ENCODE data around the gene QRFP. TPM values are rescaled to one million over a fixed set of nuclear protein-coding genes. Genes with fewer than 3 reads are reported as not detected.

Gene QRFP
- total RNA-seq, 1 experiment from 2014 or later, result not detected

- Histone ChIP-seq H3K4me1 (ENCODE audit: low read length) (no peaks in the 10 kb centered on the region), H3K4me3 (ENCODE audit: low read length) (no peak overlapping the region), H3K27ac (ENCODE audit: low read length) (no peak overlapping the region), H3K79me2 (ENCODE audit: low read length) (no peaks in the 10 kb centered on the region), H3K9me2 (replicated peaks; ENCODE audit: insufficient read depth, low read length) (no peaks in the 10 kb centered on the region), H3K9me3 (ENCODE audit: low read length) (no peaks in the 10 kb centered on the region), H2AFZ (ENCODE audit: low read length) (no peak overlapping the region), H3K4me2 (ENCODE audit: low read depth, low read length, poor library complexity, severe bottlenecking) (no peak overlapping the region), H3K36me3 (ENCODE audit: insufficient read depth, low read length) (no peaks in the 10 kb centered on the region), H3K27me3 (ENCODE audit: low read length) (no peaks in the 10 kb centered on the region), H4K20me1 (ENCODE audit: insufficient read depth, low read depth, low read length) (peaks cover 6% of the 10 kb centered on the region; the same call in 1 of the 2 replicates), H3K9ac (ENCODE audit: low read length) (no peak overlapping the region)
- no peak for DNase-seq
Measured at GRCh38 chr9:130897105-130897751, 616 bp upstream of the QRFP start.

DNA sequence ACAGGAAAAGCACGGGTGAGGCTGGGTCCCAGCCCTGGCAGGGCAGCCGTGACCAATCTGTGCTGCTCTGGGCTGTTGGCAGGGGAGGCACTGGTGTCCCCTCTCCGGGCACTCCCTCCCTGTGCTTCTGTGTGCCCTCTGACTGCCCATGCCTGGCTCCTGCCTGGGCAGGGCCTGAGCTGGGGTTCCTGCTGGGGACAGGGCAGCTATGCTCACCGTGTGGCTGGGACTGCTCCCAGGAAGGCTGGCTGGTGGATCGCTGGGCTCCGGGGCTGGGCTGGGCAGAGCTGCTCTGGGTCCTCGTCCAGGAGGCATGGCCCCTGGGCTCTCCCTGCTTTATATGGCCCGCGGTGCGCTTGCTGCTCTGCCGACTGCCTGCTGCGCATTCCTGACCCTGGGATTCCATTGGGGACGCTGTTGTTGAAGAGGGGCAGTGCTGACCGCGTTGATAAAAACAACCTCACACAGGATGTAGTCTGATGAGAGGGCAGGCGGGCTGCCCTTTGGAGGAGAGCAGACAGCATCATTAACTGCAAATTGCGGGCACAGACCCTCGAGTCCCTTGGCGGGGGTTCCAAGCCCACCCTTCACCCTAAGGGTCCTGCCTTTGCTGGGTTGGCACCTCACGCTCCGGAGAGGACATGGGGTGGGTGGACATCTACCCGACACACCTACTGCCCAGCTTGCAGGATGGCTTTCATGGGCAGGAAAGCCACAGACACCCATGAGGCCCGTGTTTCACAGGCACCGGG, 955 bp downstream of the QRFP start:
- Histone ChIP-seq H3K27me3 (ENCODE audit: low read length) (no peaks in the 10 kb centered on the region), H3K27ac (ENCODE audit: low read length) (no peak overlapping the region), H3K4me2 (ENCODE audit: low read depth, low read length, poor library complexity, severe bottlenecking) (no peak overlapping the region), H3K4me1 (ENCODE audit: low read length) (no peaks in the 10 kb centered on the region), H3K36me3 (ENCODE audit: insufficient read depth, low read length) (no peaks in the 10 kb centered on the region), H2AFZ (ENCODE audit: low read length) (no peak overlapping the region), H3K9ac (ENCODE audit: low read length) (no peak overlapping the region), H4K20me1 (ENCODE audit: insufficient read depth, low read depth, low read length) (peaks cover 6% of the 10 kb centered on the region; the same call in 1 of the 2 replicates), H3K4me3 (ENCODE audit: low read length) (no peak overlapping the region), H3K79me2 (ENCODE audit: low read length) (no peaks in the 10 kb centered on the region), H3K9me3 (ENCODE audit: low read length) (no peaks in the 10 kb centered on the region), H3K9me2 (replicated peaks; ENCODE audit: insufficient read depth, low read length) (no peaks in the 10 kb centered on the region)
- no peak for DNase-seq

DNA sequence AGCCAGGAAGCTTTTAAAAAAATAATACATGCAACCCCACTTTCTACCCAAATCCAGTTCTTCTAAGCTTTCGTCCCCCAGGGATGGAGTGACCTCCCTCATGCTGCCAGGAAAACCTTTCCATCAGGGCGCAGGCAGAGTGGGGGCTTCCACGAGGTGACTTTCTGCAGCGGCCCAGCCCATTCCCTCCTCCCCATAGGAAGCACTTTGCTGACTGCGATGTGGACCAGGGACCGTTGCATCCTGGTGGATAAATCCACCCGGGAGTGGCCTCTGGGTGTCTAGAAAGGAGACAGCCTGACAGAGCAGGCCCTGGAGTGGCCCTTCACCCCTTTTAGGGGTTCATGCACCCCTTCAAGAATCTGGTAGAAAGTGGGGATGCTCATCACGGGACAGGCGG, 1.6 kb downstream of the QRFP start:
- Histone ChIP-seq H2AFZ (ENCODE audit: low read length) (no peak overlapping the region), H3K9ac (ENCODE audit: low read length) (no peak overlapping the region), H3K4me1 (ENCODE audit: low read length) (no peaks in the 10 kb centered on the region), H4K20me1 (ENCODE audit: insufficient read depth, low read depth, low read length) (peaks cover 6% of the 10 kb centered on the region; the same call in 1 of the 2 replicates), H3K9me3 (ENCODE audit: low read length) (no peaks in the 10 kb centered on the region), H3K79me2 (ENCODE audit: low read length) (no peaks in the 10 kb centered on the region), H3K4me2 (ENCODE audit: low read depth, low read length, poor library complexity, severe bottlenecking) (no peak overlapping the region), H3K9me2 (replicated peaks; ENCODE audit: insufficient read depth, low read length) (no peaks in the 10 kb centered on the region), H3K36me3 (ENCODE audit: insufficient read depth, low read length) (no peaks in the 10 kb centered on the region), H3K27me3 (ENCODE audit: low read length) (no peaks in the 10 kb centered on the region), H3K27ac (ENCODE audit: low read length) (no peak overlapping the region), H3K4me3 (ENCODE audit: low read length) (no peak overlapping the region)
- no peak for DNase-seq

- peaks cover 6% of the 10 kb centered on the region; the same call in 1 of the 2 replicates for H4K20me1 ChIP-seq (ENCODE audit: insufficient read depth, low read depth, low read length)
- H2AFZ ChIP-seq (ENCODE audit: low read length), result no peak overlapping the region
- no peaks in the 10 kb centered on the region for H3K4me1 ChIP-seq (ENCODE audit: low read length)
- no peak overlapping the region for H3K4me2 ChIP-seq (ENCODE audit: low read depth, low read length, poor library complexity, severe bottlenecking)
- no peaks in the 10 kb centered on the region for H3K9me2 ChIP-seq (replicated peaks; ENCODE audit: insufficient read depth, low read length)
- no peak for DNase-seq
- H3K9me3 ChIP-seq (ENCODE audit: low read length), result no peaks in the 10 kb centered on the region
- H3K79me2 ChIP-seq (ENCODE audit: low read length), result no peaks in the 10 kb centered on the region
- H3K27me3 ChIP-seq (ENCODE audit: low read length), result no peaks in the 10 kb centered on the region
- no peak overlapping the region for H3K4me3 ChIP-seq (ENCODE audit: low read length)
- no peak overlapping the region for H3K9ac ChIP-seq (ENCODE audit: low read length)
- no peaks in the 10 kb centered on the region for H3K36me3 ChIP-seq (ENCODE audit: insufficient read depth, low read length)
- H3K27ac ChIP-seq (ENCODE audit: low read length), result no peak overlapping the region
Measured at GRCh38 chr9:130894546-130894945, 2.1 kb downstream of the QRFP start.

DNA sequence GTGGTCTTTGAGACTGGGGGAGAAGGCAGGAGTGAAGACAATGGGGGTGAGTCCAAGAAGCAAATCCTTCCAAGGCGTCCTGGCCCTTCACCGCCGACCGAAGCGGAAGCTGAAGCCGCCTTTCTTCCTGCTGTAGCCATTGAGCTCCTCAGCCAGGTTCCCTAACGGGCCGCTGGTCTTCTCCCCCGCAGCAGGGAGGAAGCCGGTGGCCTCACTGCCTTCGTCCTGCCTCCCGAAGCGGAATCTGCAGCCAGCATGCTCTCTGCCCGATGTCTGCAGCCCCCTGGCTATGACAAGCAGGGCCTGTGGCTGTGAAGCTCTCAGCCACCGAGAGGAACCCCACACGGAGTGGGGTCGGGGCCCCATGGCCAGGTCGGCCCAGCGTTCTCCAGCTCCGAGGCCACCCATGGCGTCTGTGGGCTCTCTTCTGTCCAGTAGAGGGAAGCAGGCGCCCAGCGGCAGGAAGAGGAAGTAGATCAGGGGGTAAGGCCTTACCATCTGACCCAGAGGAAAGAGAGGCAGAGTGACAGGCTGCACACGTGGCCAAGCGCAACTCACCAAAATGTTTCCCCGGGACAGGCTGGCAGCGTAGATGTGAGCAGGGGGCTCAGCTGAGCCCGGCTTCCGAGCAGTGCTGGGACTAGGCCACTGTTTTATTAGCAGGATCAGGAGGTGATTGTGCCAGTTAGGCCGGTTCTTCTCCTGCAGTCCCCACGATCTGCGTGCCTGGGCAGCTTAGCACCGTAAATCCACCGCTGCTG, 3.1 kb downstream of the QRFP start:
- no peak for DNase-seq
- Histone ChIP-seq H3K79me2 (ENCODE audit: low read length) (no peaks in the 10 kb centered on the region), H3K36me3 (ENCODE audit: insufficient read depth, low read length) (no peaks in the 10 kb centered on the region), H3K4me1 (ENCODE audit: low read length) (no peaks in the 10 kb centered on the region), H2AFZ (ENCODE audit: low read length) (no peak overlapping the region), H3K9me3 (ENCODE audit: low read length) (no peaks in the 10 kb centered on the region), H3K4me3 (ENCODE audit: low read length) (no peak overlapping the region), H4K20me1 (ENCODE audit: insufficient read depth, low read depth, low read length) (peaks cover 6% of the 10 kb centered on the region; the same call in 1 of the 2 replicates), H3K9ac (ENCODE audit: low read length) (no peak overlapping the region), H3K9me2 (replicated peaks; ENCODE audit: insufficient read depth, low read length) (no peaks in the 10 kb centered on the region), H3K4me2 (ENCODE audit: low read depth, low read length, poor library complexity, severe bottlenecking) (no peak overlapping the region), H3K27me3 (ENCODE audit: low read length) (no peaks in the 10 kb centered on the region), H3K27ac (ENCODE audit: low read length) (no peak overlapping the region)

DNA sequence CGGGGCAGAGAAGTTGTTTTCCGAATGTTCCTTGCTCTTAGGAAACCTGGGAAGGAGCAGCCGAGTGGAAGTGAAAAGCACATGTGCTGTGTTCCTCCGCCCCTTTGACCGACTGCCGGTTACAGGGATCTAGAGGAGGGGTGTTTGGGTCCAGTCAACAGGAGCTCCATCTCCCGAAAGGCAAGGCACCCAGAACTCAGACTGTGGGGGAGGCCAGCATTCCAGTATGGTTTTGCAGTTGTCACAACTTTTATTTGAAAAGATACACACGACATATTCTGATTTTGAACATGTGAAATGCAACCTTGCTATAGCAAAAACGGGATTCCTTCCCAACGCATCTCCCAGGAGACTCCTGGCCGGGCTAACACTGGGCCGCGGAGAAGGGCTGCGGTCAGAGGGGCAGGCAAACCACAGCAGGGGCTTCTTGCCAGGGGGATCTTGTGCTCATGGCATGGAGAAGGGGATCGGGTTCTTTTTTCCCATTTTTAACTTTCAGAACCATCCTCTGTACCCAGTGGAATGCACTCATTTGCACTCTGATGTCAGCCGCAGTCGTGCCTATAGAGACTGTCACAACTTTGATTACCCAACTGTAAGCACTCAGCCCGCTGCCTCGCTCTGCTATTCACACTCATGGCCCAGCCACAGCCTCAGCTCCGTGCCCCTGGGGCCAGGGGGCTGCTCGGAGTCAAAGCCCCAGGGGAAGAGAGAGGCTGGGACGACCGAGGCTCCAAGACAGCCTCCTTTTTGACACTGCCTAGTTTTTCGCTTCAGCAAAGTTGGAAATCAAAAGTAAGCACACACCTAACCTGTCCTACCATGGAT, 3.9 kb downstream of the QRFP start:
- Histone ChIP-seq H3K79me2 (ENCODE audit: low read length) (no peaks in the 10 kb centered on the region), H3K9ac (ENCODE audit: low read length) (no peak overlapping the region), H3K9me3 (ENCODE audit: low read length) (no peaks in the 10 kb centered on the region), H3K4me1 (ENCODE audit: low read length) (no peaks in the 10 kb centered on the region), H3K4me2 (ENCODE audit: low read depth, low read length, poor library complexity, severe bottlenecking) (no peak overlapping the region), H3K4me3 (ENCODE audit: low read length) (no peak overlapping the region), H3K27me3 (ENCODE audit: low read length) (no peaks in the 10 kb centered on the region), H3K27ac (ENCODE audit: low read length) (no peak overlapping the region), H2AFZ (ENCODE audit: low read length) (no peak overlapping the region), H3K9me2 (replicated peaks; ENCODE audit: insufficient read depth, low read length) (no peaks in the 10 kb centered on the region), H3K36me3 (ENCODE audit: insufficient read depth, low read length) (no peaks in the 10 kb centered on the region), H4K20me1 (ENCODE audit: insufficient read depth, low read depth, low read length) (peaks cover 6% of the 10 kb centered on the region; the same call in 1 of the 2 replicates)
- DNase-seq, result no peak

DNA sequence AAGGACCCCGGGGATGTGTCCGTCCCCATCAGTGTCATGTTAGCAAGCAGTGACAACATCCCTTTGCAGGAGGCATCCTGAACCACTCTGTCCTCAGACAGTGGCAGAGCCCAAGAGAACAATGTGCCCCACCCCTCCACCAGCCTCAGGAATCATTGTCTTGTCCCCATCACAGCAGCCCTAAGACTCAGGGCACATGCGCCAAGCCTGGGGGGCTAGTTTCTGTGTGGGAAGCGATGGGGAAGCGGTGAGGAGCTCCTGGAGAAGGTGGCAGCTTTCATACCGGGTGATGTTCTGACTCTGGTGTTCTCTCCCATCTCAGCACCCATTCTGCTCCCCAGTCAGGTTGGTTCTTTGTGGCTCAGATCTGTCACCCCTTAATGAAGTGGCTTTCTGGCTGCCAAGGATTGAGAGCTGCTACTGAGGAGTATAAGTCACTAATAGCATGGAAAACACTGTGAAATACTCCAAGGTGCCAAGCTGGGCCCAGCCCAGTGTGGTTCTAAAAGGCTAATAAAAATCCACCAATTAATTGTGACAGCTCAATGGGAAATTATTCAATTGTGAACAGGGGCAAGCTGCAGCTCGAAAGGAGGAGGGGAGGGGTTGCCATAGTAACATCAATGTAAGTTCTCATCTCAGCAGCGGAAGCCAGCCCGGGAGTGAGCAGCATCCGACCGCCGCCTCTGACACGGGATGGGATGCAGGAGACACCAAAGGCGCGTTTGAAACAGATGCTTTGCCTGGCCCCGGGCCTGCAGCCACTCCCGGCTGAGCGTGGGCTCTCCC, 4.7 kb downstream of the QRFP start:
- Histone ChIP-seq H2AFZ (ENCODE audit: low read length) (no peak overlapping the region), H3K27ac (ENCODE audit: low read length) (no peak overlapping the region), H3K79me2 (ENCODE audit: low read length) (no peaks in the 10 kb centered on the region), H3K4me3 (ENCODE audit: low read length) (no peak overlapping the region), H3K9me3 (ENCODE audit: low read length) (no peaks in the 10 kb centered on the region), H3K9ac (ENCODE audit: low read length) (no peak overlapping the region), H4K20me1 (ENCODE audit: insufficient read depth, low read depth, low read length) (peaks cover 6% of the 10 kb centered on the region; the same call in 1 of the 2 replicates), H3K27me3 (ENCODE audit: low read length) (no peaks in the 10 kb centered on the region), H3K36me3 (ENCODE audit: insufficient read depth, low read length) (no peaks in the 10 kb centered on the region), H3K9me2 (replicated peaks; ENCODE audit: insufficient read depth, low read length) (no peaks in the 10 kb centered on the region), H3K4me1 (ENCODE audit: low read length) (no peaks in the 10 kb centered on the region), H3K4me2 (ENCODE audit: low read depth, low read length, poor library complexity, severe bottlenecking) (no peak overlapping the region)
- no peak for DNase-seq

All from Karpas-422 (cell line).